ENCODE results near the gene ARL15.

ARL15 gene

DNA sequence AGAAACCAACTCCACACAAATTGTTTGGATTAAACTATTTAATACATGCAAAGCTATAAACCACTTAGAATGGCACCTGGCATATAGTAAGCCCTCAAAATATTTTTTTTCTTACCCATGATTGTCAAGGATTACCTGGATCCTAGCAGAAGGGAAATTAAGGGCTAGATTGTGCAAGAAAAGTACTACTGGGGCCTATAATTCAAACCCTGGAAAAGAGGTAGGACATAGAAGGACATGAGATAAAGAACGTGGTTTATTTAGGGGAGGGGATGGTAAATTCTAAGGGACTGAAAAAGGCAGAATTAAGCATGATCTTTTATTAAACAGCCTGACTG is 14.9 kb upstream of the ARL15 start:
- H3K4me3 ChIP-seq (replicated peaks; ENCODE audit: low read depth, low read length), result no peak overlapping the region
- TF ChIP-seq, protein P1, sequence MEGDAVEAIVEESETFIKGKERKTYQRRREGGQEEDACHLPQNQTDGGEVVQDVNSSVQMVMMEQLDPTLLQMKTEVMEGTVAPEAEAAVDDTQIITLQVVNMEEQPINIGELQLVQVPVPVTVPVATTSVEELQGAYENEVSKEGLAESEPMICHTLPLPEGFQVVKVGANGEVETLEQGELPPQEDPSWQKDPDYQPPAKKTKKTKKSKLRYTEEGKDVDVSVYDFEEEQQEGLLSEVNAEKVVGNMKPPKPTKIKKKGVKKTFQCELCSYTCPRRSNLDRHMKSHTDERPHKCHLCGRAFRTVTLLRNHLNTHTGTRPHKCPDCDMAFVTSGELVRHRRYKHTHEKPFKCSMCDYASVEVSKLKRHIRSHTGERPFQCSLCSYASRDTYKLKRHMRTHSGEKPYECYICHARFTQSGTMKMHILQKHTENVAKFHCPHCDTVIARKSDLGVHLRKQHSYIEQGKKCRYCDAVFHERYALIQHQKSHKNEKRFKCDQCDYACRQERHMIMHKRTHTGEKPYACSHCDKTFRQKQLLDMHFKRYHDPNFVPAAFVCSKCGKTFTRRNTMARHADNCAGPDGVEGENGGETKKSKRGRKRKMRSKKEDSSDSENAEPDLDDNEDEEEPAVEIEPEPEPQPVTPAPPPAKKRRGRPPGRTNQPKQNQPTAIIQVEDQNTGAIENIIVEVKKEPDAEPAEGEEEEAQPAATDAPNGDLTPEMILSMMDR (IDR thresholded peaks at IDR 0.05; ENCODE audit: low read length, missing control alignments), result no peak
- no peak for DNase-seq (ENCODE audit: low read depth)

DNA sequence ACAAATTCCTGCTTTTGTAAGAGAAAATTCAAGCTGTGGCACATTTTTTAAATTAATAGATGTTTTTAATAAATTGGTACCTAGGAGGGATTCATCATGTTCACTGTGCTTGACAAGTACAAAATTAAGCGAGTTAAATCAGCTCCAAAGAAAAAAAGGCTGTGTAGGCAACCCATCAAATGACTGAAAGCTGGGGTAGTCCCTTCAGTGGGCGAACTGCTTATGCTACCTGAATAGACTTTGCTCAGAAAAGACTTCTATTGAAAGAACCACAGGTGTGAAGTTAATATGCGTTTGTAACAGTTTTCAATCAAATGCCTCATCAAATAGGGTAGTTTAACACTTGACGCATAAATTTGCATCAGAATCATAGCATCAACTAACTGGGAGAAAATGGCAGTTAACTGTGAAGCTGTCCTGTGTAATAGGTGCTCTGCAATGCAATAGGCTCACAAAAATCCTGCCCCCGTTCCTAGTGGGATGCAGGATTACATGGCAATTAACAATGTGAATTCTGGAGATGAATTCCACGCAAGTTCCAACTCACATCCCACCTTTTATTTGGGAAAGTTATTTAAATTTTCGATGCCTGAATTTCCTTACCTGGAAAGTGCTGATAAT is 14.4 kb upstream of the ARL15 start:
- TF ChIP-seq, protein P1 (IDR thresholded peaks at IDR 0.05; ENCODE audit: low read length, missing control alignments), result no peak
- no peak overlapping the region for H3K4me3 ChIP-seq (replicated peaks; ENCODE audit: low read depth, low read length)
- no peak for DNase-seq (ENCODE audit: low read depth)

DNA sequence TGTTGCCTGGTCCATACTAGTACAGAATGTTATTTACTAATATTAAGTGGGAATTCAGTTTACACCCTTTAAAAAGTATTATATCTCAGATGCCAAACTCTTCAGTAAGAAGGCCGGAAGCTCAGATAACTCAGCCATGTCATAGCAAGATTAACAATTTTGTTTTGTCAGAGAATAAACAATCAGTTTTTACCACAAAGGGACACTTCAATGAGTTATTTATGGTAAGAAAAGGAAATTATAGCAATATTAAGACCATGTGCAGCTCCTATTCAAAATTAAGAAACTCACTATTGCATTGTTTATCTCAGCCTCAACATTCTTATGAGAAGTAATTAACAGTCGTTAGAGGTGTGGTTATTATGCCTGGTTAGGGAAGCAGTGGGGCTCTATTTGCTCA is 13.1 kb upstream of the ARL15 start:
- H3K4me3 ChIP-seq (replicated peaks; ENCODE audit: low read depth, low read length), result no peak overlapping the region
- DNase-seq (ENCODE audit: low read depth), result no peak
- TF ChIP-seq, protein P1 (IDR thresholded peaks at IDR 0.05; ENCODE audit: low read length, missing control alignments), result no peak

DNA sequence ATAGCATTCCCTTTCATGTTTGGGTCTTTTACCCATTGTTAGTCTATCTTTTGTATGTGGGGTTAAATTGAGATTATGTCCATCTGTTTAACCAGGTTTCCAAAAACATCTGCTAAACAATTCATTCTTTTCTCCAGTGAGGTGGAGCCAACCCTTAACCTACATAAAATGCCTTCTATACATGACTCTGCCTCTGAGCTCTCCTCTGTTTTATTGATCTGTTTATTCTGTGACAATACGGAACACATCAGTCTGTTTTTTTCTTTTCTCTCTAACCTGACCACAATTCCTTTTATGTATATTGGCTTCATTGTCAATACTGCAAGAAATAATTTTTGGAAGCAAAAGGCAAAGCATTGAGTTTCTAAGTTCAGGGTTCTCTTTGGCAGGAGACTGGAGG is 9.9 kb upstream of the ARL15 start:
- TF ChIP-seq, protein P1 (IDR thresholded peaks at IDR 0.05; ENCODE audit: low read length, missing control alignments), result no peak
- H3K4me3 ChIP-seq (replicated peaks; ENCODE audit: low read depth, low read length), result no peak overlapping the region
- DNase-seq (ENCODE audit: low read depth), result no peak

DNA sequence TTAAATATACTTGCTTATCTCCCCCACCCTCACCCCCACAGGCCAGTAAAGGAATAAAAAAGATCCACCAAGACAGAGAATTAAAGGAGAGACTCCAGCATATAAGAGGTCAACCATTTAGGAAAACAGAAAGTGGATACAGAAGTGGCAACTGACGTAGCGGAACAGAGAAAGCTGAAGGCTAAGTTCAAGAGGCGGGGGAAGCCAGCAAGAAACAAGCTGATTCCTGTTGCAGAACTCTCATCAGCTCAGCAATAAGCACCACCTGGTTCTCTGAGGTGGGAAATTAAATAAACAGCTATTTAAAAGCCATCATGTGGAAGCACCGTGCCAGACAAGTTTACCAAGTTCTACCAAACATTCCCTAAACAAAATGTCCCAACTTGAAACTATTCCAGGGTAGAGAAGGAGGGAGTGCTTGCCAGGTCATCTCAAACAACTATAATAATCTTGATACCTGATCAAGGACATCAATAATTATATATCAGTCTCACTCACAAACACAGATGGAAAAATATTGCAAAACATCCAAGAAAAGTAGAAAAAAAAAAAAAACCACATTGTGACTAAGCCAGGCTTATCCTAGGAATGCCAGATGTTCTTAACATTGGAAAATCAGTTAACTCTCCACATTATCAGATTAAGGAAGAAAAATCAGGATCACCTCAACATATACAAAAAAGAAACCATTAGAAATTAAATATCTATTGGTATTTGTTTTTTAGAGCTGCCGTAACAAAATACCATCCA is 7.3 kb upstream of the ARL15 start:
- DNase-seq (ENCODE audit: low read depth), result no peak
- no peak overlapping the region for H3K4me3 ChIP-seq (replicated peaks; ENCODE audit: low read depth, low read length)
- TF ChIP-seq, protein P1 (IDR thresholded peaks at IDR 0.05; ENCODE audit: low read length, missing control alignments), result no peak

DNA sequence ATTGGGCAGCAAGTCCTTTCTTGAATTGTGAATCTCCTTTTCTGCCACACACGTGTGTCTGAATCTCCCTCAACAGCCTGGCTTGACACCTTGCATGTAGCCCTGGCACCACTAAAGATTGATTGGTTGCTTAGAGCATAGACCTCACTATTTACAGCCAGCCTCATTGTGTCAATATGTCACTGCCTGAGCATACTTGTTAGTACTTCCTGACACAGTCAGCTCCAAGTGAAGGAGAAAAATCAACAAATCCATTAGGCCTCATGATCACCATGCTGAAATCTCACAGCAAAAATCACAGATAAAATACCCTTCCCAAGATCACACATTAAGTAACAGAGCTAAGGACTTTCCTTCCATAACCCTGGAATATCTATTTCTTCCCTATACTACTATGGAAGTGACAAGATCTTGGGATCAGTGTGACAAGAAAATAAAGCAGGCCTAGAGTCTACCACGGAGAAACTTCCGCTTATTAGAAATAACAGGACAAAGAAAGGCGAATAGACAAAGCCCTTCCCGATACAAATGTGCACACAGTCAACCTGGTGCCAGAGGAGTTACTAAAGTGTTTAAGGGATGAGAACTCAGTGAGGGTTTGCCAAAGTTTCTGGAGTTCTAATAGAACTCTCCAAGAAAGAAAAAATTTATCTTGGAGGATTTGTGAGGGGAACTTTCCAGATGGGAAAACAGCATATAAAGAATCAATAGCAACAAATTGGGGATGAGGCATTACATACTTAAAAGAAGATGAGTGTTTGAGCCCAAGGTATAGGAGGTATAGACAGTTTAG is 5.6 kb upstream of the ARL15 start:
- no peak for DNase-seq (ENCODE audit: low read depth)
- H3K4me3 ChIP-seq (replicated peaks; ENCODE audit: low read depth, low read length), result no peak overlapping the region
- TF ChIP-seq, protein P1 (IDR thresholded peaks at IDR 0.05; ENCODE audit: low read length, missing control alignments), result no peak

Data from fibroblast of pulmonary artery (primary cell).